Liver (tissue), 9 donors: ENCODE measurements around the gene RASAL1. TPM values are rescaled to one million over a fixed set of nuclear protein-coding genes. Genes with fewer than 3 reads are reported as not detected.

Source experiments
- DNase-seq: peaks from one replicate; pipeline ENCODE4 v3.0.0-alpha.2; 2017; ENCODE audit warnings: low spot score
- H3K27ac ChIP-seq, 2 donors: one replicate each; pipeline ENCODE4 v1.7.0; 2013; ENCODE audit warnings: inconsistent platforms in 2 of 2, low read length in 2 of 2, control low read depth in 1 of 2, low read depth in 1 of 2, mild to moderate bottlenecking in 1 of 2
- H3K27me3 ChIP-seq, 4 donors: one replicate each; pipeline versions ENCODE4 v1.6.1 to v1.7.0; 2013; ENCODE audit warnings: low read length in 3 of 4, inconsistent platforms in 1 of 4, mild to moderate bottlenecking in 1 of 4, moderate library complexity in 1 of 4; ENCODE audit not compliant: control insufficient read depth in 4 of 4, insufficient read depth in 4 of 4
- H3K36me3 ChIP-seq, 4 donors: one replicate each; pipeline versions ENCODE4 v1.6.1 to v1.7.0; 2013; ENCODE audit warnings: low read length in 3 of 4, mild to moderate bottlenecking in 3 of 4, low read depth in 1 of 4, moderate library complexity in 1 of 4; ENCODE audit not compliant: control insufficient read depth in 4 of 4, insufficient read depth in 3 of 4
- H3K4me1 ChIP-seq, 4 donors: one replicate each; pipeline versions ENCODE4 v1.6.1 to v1.7.0; 2013; ENCODE audit warnings: low read length in 3 of 4, mild to moderate bottlenecking in 3 of 4, moderate library complexity in 1 of 4; ENCODE audit not compliant: control insufficient read depth in 4 of 4, insufficient read depth in 4 of 4
- H3K4me3 ChIP-seq, 3 donors: one replicate each; pipeline versions ENCODE4 v1.6.1 to v1.7.0; 2013; ENCODE audit warnings: low read length in 3 of 3, control low read depth in 1 of 3, low read depth in 1 of 3, mild to moderate bottlenecking in 1 of 3
- H3K9ac ChIP-seq, 2 donors: one replicate each; pipeline ENCODE4 v1.7.0; 2013; ENCODE audit warnings: low read length in 2 of 2, mild to moderate bottlenecking in 2 of 2, moderate library complexity in 2 of 2, control low read depth in 1 of 2, low read depth in 1 of 2
- H3K9me3 ChIP-seq, 4 donors: one replicate each; pipeline versions ENCODE4 v1.6.1 to v1.7.0; 2013; ENCODE audit warnings: low read length in 3 of 4; ENCODE audit not compliant: control insufficient read depth in 4 of 4
- ATF3 ChIP-seq: IDR thresholded peaks from 2 replicates; pipeline ENCODE4 v1.6.1; 2016; ENCODE audit warnings: antibody characterized with exemption
- EGR1 ChIP-seq, 2 donors: IDR thresholded peaks; 2 replicates each; pipeline ENCODE4 v1.6.1; 2016 to 2018; ENCODE audit warnings: antibody characterized with exemption in 2 of 2, low read depth in 2 of 2
- FOXA1 ChIP-seq: IDR thresholded peaks from 2 replicates; pipeline ENCODE4 v1.6.1; 2016; ENCODE audit warnings: antibody characterized with exemption
- FOXA2 ChIP-seq: IDR thresholded peaks from 2 replicates; pipeline ENCODE4 v1.6.1; 2016; ENCODE audit warnings: antibody characterized with exemption
- GABPA ChIP-seq, 2 donors: IDR thresholded peaks in 1 of 2; conservative IDR thresholded peaks in 1 of 2; 2 replicates each; pipeline ENCODE4 v1.6.1; 2016; ENCODE audit warnings: antibody characterized with exemption in 2 of 2, mild to moderate bottlenecking in 1 of 2, moderate library complexity in 1 of 2
- HNF4A ChIP-seq, 2 donors: conservative IDR thresholded peaks; 2 replicates each; pipeline ENCODE4 v1.6.1; 2016; ENCODE audit warnings: antibody characterized with exemption in 2 of 2, mild to moderate bottlenecking in 2 of 2
- HNF4G ChIP-seq: IDR thresholded peaks from 2 replicates; pipeline ENCODE4 v1.6.1; 2016; ENCODE audit warnings: antibody characterized with exemption
- JUND ChIP-seq, 2 donors: IDR thresholded peaks; 2 replicates each; pipeline ENCODE4 v1.6.1; 2016; ENCODE audit warnings: antibody characterized with exemption in 2 of 2
- MAX ChIP-seq: IDR thresholded peaks from 2 replicates; pipeline ENCODE4 v1.6.1; 2016; ENCODE audit warnings: antibody characterized with exemption
- NR2F2 ChIP-seq: IDR thresholded peaks from 2 replicates; pipeline ENCODE4 v1.6.1; 2016; ENCODE audit warnings: antibody characterized with exemption
- RAD21 ChIP-seq, 2 donors: IDR thresholded peaks; 2 replicates each; pipeline ENCODE4 v1.6.1; 2016; ENCODE audit warnings: antibody characterized with exemption in 2 of 2, mild to moderate bottlenecking in 2 of 2
- REST ChIP-seq: IDR thresholded peaks from 2 replicates; pipeline ENCODE4 v1.6.1; 2016; ENCODE audit warnings: antibody characterized with exemption, mild to moderate bottlenecking
- RXRA ChIP-seq, 2 donors: IDR thresholded peaks; 2 replicates each; pipeline ENCODE4 v1.6.1; 2017 to 2018; ENCODE audit warnings: antibody characterized with exemption in 2 of 2, mild to moderate bottlenecking in 1 of 2
- SP1 ChIP-seq: IDR thresholded peaks from 2 replicates; pipeline ENCODE4 v1.6.1; 2018; ENCODE audit warnings: antibody characterized with exemption, mild to moderate bottlenecking
- TAF1 ChIP-seq: conservative IDR thresholded peaks from 2 replicates; pipeline ENCODE4 v1.6.1; 2016; ENCODE audit warnings: antibody characterized with exemption, mild to moderate bottlenecking
- YY1 ChIP-seq: IDR thresholded peaks from 2 replicates; pipeline ENCODE4 v1.6.1; 2016; ENCODE audit warnings: antibody characterized with exemption, mild to moderate bottlenecking
- WGBS: extraction: QIAGEN DNeasy Blood & Tissue Kit; methylation state at CpG from one replicate; pipeline ENCODE4 v1.1.7; 2013; 5-methylcytosine and 5-hydroxymethylcytosine counted together
- polyA plus RNA-seq, 2 donors: library from polyadenylated mRNA; stranded (reverse) in 1 of 2; unstranded in 1 of 2; fragments of 200-250 nt in 1 of 2; fragments of >200 nt in 1 of 2; fragmentation: Nextera tagmentation in 1 of 2; extraction: Ambion mirVana in 1 of 2; gene quantifications; one replicate each; pipeline versions ENCODE4 v1.2.1 to v1.2.3, GENCODE V29; 2013 to 2015
- total RNA-seq, 2 donors: library from RNA; depleted of rRNA; stranded (reverse); fragments of >200 nt; gene quantifications; one replicate each; pipeline ENCODE4 v1.2.3, GENCODE V29; 2014
- TF ChIP-seq, protein P1 (sequence below): fragments of 150-350 bp; IDR thresholded peaks from 2 replicates; pipeline ENCODE4 v1.5.1; 2017; ENCODE audit warnings: improper control_type of control experiment, low read depth, low read length; ENCODE audit not compliant: missing input control
- TF ChIP-seq, protein P2 (sequence below): IDR thresholded peaks from 2 replicates; pipeline ENCODE4 v1.6.1; 2016; ENCODE audit warnings: antibody characterized with exemption
- donor health status: healthy.
- donor health status: healthy.
- donor health status: healthy.
- donor health status: healthy.
- donor health status: healthy.

The RASAL1 gene
- total and polyA plus RNA-seq, 4 donors: 0.20 to 0.33 (median 0.26) TPM

- H3K9ac ChIP-seq: no peak overlapping the region
- no peaks in the 10 kb centered on the region for H3K4me1 ChIP-seq
- no peak for DNase-seq
- TF ChIP-seq SP1 (no peak), EGR1 (IDR thresholded peaks at IDR 0.05; ENCODE audit: low read depth in 2 of 2) (no peak), HNF4G (no peak), FOXA2 (no peak), TAF1 (no peak), GABPA (IDR thresholded peaks at IDR 0.05 in 1 of 2, conservative IDR thresholded peaks at IDR 0.05 in 1 of 2) (no peak), FOXA1 (no peak), MAX (no peak), RXRA (IDR thresholded peaks at IDR 0.05) (no peak), HNF4A (conservative IDR thresholded peaks at IDR 0.05) (no peak), RAD21 (IDR thresholded peaks at IDR 0.05) (no peak), REST (no peak), YY1 (no peak), NR2F2 (no peak), ATF3 (no peak), JUND (IDR thresholded peaks at IDR 0.05) (no peak)
- TF ChIP-seq, protein P1, sequence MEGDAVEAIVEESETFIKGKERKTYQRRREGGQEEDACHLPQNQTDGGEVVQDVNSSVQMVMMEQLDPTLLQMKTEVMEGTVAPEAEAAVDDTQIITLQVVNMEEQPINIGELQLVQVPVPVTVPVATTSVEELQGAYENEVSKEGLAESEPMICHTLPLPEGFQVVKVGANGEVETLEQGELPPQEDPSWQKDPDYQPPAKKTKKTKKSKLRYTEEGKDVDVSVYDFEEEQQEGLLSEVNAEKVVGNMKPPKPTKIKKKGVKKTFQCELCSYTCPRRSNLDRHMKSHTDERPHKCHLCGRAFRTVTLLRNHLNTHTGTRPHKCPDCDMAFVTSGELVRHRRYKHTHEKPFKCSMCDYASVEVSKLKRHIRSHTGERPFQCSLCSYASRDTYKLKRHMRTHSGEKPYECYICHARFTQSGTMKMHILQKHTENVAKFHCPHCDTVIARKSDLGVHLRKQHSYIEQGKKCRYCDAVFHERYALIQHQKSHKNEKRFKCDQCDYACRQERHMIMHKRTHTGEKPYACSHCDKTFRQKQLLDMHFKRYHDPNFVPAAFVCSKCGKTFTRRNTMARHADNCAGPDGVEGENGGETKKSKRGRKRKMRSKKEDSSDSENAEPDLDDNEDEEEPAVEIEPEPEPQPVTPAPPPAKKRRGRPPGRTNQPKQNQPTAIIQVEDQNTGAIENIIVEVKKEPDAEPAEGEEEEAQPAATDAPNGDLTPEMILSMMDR: no peak
- TF ChIP-seq, protein P2, sequence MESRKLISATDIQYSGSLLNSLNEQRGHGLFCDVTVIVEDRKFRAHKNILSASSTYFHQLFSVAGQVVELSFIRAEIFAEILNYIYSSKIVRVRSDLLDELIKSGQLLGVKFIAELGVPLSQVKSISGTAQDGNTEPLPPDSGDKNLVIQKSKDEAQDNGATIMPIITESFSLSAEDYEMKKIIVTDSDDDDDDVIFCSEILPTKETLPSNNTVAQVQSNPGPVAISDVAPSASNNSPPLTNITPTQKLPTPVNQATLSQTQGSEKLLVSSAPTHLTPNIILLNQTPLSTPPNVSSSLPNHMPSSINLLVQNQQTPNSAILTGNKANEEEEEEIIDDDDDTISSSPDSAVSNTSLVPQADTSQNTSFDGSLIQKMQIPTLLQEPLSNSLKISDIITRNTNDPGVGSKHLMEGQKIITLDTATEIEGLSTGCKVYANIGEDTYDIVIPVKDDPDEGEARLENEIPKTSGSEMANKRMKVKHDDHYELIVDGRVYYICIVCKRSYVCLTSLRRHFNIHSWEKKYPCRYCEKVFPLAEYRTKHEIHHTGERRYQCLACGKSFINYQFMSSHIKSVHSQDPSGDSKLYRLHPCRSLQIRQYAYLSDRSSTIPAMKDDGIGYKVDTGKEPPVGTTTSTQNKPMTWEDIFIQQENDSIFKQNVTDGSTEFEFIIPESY: no peak
- peaks cover 0 to 1% (median 0%) of the 10 kb centered on the region in 4 donors for H3K9me3 ChIP-seq
- no peaks in the 10 kb centered on the region for H3K36me3 ChIP-seq
- 50% methylated on average over 15 of the region's 15 CpGs for WGBS
- no peak overlapping the region for H3K4me3 ChIP-seq
- H3K27me3 ChIP-seq: no peaks in the 10 kb centered on the region
- no peak overlapping the region for H3K27ac ChIP-seq
These were observed 7.8 kb downstream of the RASAL1 start for GRCh38 chr12:113127791-113128199.
